ENCODE results near the gene MDN1. TPM values are rescaled to one million over a fixed set of nuclear protein-coding genes. Genes with fewer than 3 reads are reported as not detected.

The MDN1 gene
- total RNA-seq, 2 experiments from 2014 or later = 40.3 to 40.4 TPM

- ATAC-seq (ENCODE audit: poor library complexity) (no peak), DNase-seq (no peak)
- Mint-ChIP-seq H3K27ac (no peak overlapping the region), H3K36me3 (ENCODE audit: low read depth) (peaks cover 87% of the 10 kb centered on the region), H3K4me3 (no peak overlapping the region), H3K27me3 (no peaks in the 10 kb centered on the region), H3K4me1 (ENCODE audit: low read depth) (no peaks in the 10 kb centered on the region), H3K9me3 (no peaks in the 10 kb centered on the region)
- H3K4me1 ChIP-seq (ENCODE audit: insufficient read depth, low read length) = no peaks in the 10 kb centered on the region
- no peaks in the 10 kb centered on the region for H3K9me3 ChIP-seq (ENCODE audit: control insufficient read depth in 1 of 2, insufficient read depth in 1 of 2, low read length in 2 of 2)
- peaks cover 70% of the 10 kb centered on the region for H3K36me3 ChIP-seq (ENCODE audit: insufficient read depth, low read length)
- H3K27me3 ChIP-seq (ENCODE audit: control insufficient read depth in 1 of 2, insufficient read depth in 2 of 2, low read length in 2 of 2) = no peaks in the 10 kb centered on the region
- no peak overlapping the region for H3K27ac ChIP-seq (ENCODE audit: low read depth in 1 of 2, low read length in 2 of 2)
- TF ChIP-seq CTCF (IDR thresholded peaks at IDR 0.05) = no peak
- H3K4me3 ChIP-seq (ENCODE audit: low read length) = no peak overlapping the region
- ChIA-PET CTCF (no interaction called here), POLR2A (no interaction called here)
- intact Hi-C loops (cut with DNase I, micrococcal nuclease) = no loop called here
These were observed 44.4 kb downstream of the MDN1 start for GRCh38 chr6:89775150-89775549.

- ChIA-PET CTCF (no interaction called here), POLR2A (no interaction called here)
- Mint-ChIP-seq H3K4me1 (ENCODE audit: low read depth) (no peaks in the 10 kb centered on the region), H3K27me3 (no peaks in the 10 kb centered on the region), H3K36me3 (ENCODE audit: low read depth) (peaks cover 90% of the 10 kb centered on the region), H3K27ac (no peak overlapping the region), H3K4me3 (no peak overlapping the region), H3K9me3 (no peaks in the 10 kb centered on the region)
- no peaks in the 10 kb centered on the region for H3K9me3 ChIP-seq (ENCODE audit: control insufficient read depth in 1 of 2, insufficient read depth in 1 of 2, low read length in 2 of 2)
- ATAC-seq (ENCODE audit: poor library complexity) = no peak
- H3K36me3 ChIP-seq (ENCODE audit: insufficient read depth, low read length) = peaks cover 76% of the 10 kb centered on the region
- H3K4me1 ChIP-seq (ENCODE audit: insufficient read depth, low read length) = no peaks in the 10 kb centered on the region
- no peak for TF ChIP-seq CTCF (IDR thresholded peaks at IDR 0.05)
- H3K27ac ChIP-seq (ENCODE audit: low read depth in 1 of 2, low read length in 2 of 2) = no peak overlapping the region
- DNase-seq = no peak
- intact Hi-C loops (cut with DNase I, micrococcal nuclease) = no loop called here
- H3K27me3 ChIP-seq (ENCODE audit: control insufficient read depth in 1 of 2, insufficient read depth in 2 of 2, low read length in 2 of 2) = no peaks in the 10 kb centered on the region
- H3K4me3 ChIP-seq (ENCODE audit: low read length) = no peak overlapping the region
These were observed 50.0 kb downstream of the MDN1 start for GRCh38 chr6:89769572-89769971.

GRCh38 chr6:89768324-89768723, 51.3 kb downstream of the MDN1 start:
- ATAC-seq (ENCODE audit: poor library complexity) = no peak
- no peak overlapping the region for H3K4me3 ChIP-seq (ENCODE audit: low read length)
- TF ChIP-seq CTCF (IDR thresholded peaks at IDR 0.05) = no peak
- intact Hi-C loops (cut with DNase I, micrococcal nuclease) = no loop called here
- H3K27me3 Mint-ChIP-seq = no peaks in the 10 kb centered on the region
- peaks cover 75% of the 10 kb centered on the region for H3K36me3 ChIP-seq (ENCODE audit: insufficient read depth, low read length)
- H3K9me3 Mint-ChIP-seq = no peaks in the 10 kb centered on the region
- ChIA-PET CTCF (no interaction called here), POLR2A (no interaction called here)
- H3K4me1 Mint-ChIP-seq (ENCODE audit: low read depth) = no peaks in the 10 kb centered on the region
- H3K27ac ChIP-seq (ENCODE audit: low read depth in 1 of 2, low read length in 2 of 2) = no peak overlapping the region
- H3K27me3 ChIP-seq (ENCODE audit: control insufficient read depth in 1 of 2, insufficient read depth in 2 of 2, low read length in 2 of 2) = no peaks in the 10 kb centered on the region
- H3K27ac Mint-ChIP-seq = no peak overlapping the region
- no peak overlapping the region for H3K4me3 Mint-ChIP-seq
- H3K36me3 Mint-ChIP-seq (ENCODE audit: low read depth) = peaks cover 82% of the 10 kb centered on the region
- no peaks in the 10 kb centered on the region for H3K9me3 ChIP-seq (ENCODE audit: control insufficient read depth in 1 of 2, insufficient read depth in 1 of 2, low read length in 2 of 2)
- no peak for DNase-seq
- no peaks in the 10 kb centered on the region for H3K4me1 ChIP-seq (ENCODE audit: insufficient read depth, low read length)

Measured in CD4-positive, alpha-beta T cell (primary cell).